Measurements from ENCODE around the gene CYB561.

- TF ChIP-seq CTCF (conservative IDR thresholded peaks at IDR 0.05; ENCODE audit: low read depth, low read length) (no peak), POLR2A (IDR thresholded peaks at IDR 0.05; ENCODE audit: low read depth, low read length) (no peak), MAFK (IDR thresholded peaks at IDR 0.05; ENCODE audit: low read depth, low read length) (no peak), MAZ (IDR thresholded peaks at IDR 0.05; ENCODE audit: borderline replicate concordance, low read depth, low read length) (no peak), USF2 (IDR thresholded peaks at IDR 0.05; ENCODE audit: low read depth, low read length) (no peak), CEBPB (IDR thresholded peaks at IDR 0.05; ENCODE audit: low read depth, low read length) (no peak)
Observed at GRCh38 chr17:63440127-63440769, 5.9 kb downstream of the CYB561 start.

Data from IMR-90 (cell line).